GM12878 (cell line): ENCODE results near the gene FKBP2. TPM values are rescaled to one million over a fixed set of nuclear protein-coding genes. Genes with fewer than 3 reads are reported as not detected.

Source experiments
- ATAC-seq: fragments of 200-7000 bp; cut with Tn5 transposase; 3 replicates; pipeline ENCODE4 v1.9.1; 2020; ENCODE audit warnings: mild to moderate bottlenecking, moderate library complexity
- BruUV-seq: library from RNA; stranded (reverse); fragments of 400-500 nt; replicated peaks from 2 replicates; lab custom pipeline; 2021; lab: Mats Ljungman, UMichigan
- CTCF ChIA-PET: fragments of 300-600 bp; sonication (Branson Sonifier 250); formaldehyde crosslinking; extraction: SDS; loops from one replicate; lab custom pipeline; 2021; ENCODE audit warnings: inconsistent platforms; lab: Yijun Ruan, JAX
- POLR2A ChIA-PET: fragments of 350-600 bp; formaldehyde crosslinking; extraction: SDS; loops from one replicate; lab custom pipeline; 2021; ENCODE audit warnings: inconsistent platforms; lab: Charles Lee
- RAD21 ChIA-PET: fragments of 300-600 bp; sonication (Branson Sonifier 250); formaldehyde crosslinking; loops from one replicate; lab custom pipeline; 2023; ENCODE audit warnings: antibody characterized with exemption; ENCODE audit not compliant: unreplicated experiment; lab: Charles Lee
- SMC1A ChIA-PET: fragments of 300-600 bp; sonication (Branson Sonifier 250); formaldehyde crosslinking; loops from one replicate; lab custom pipeline; 2023; ENCODE audit not compliant: unreplicated experiment, uncharacterized antibody; lab: Charles Lee
- DNase-seq: peaks from one replicate; pipeline ENCODE4 v3.0.0-alpha.2; 2011; ENCODE audit warnings: low read depth, low spot score
- FAIRE-seq: peaks from 3 replicates; lab custom pipeline; 2011; peaks lifted over from hg19 to GRCh38; lab: Jason Lieb, UNC
- H2AFZ ChIP-seq: 2 replicates; pipeline ENCODE4 v1.6.0; 2011; ENCODE audit warnings: low read depth, low read length, control low read depth; ENCODE audit not compliant: control insufficient read depth
- H3K27ac ChIP-seq: 2 replicates; pipeline ENCODE4 v1.5.1; 2011; ENCODE audit warnings: control low read depth; ENCODE audit not compliant: control insufficient read depth, insufficient read depth
- H3K27me3 ChIP-seq, 2 experiments: replicated peaks in 1 of 2; 2 replicates each; pipeline versions ENCODE4 v1.6.0 to v1.6.1; 2011; ENCODE audit warnings: low read length in 1 of 2; ENCODE audit not compliant: control insufficient read depth in 2 of 2, insufficient read depth in 2 of 2
- H3K36me3 ChIP-seq, 2 experiments: 2 replicates each; pipeline ENCODE4 v1.5.1; 2011; ENCODE audit warnings: low read length in 1 of 2; ENCODE audit not compliant: control insufficient read depth in 2 of 2, insufficient read depth in 2 of 2
- H3K4me1 ChIP-seq: 2 replicates; pipeline ENCODE4 v1.6.1; 2011; ENCODE audit warnings: mild to moderate bottlenecking, low read length, moderate library complexity, mixed read lengths; ENCODE audit not compliant: control insufficient read depth, insufficient read depth
- H3K4me2 ChIP-seq: 2 replicates; pipeline ENCODE4 v1.6.0; 2011; ENCODE audit warnings: control low read depth; ENCODE audit not compliant: control insufficient read depth, insufficient read depth
- H3K4me3 ChIP-seq: fragments of 200-600 bp; sonication (generic); 2 replicates; pipeline ENCODE4 v1.5.1; 2016
- H3K79me2 ChIP-seq: 2 replicates; pipeline ENCODE4 v1.6.0; 2011; ENCODE audit warnings: low read length; ENCODE audit not compliant: control insufficient read depth, insufficient read depth
- H3K9ac ChIP-seq: 2 replicates; pipeline ENCODE4 v1.8.0; 2011; ENCODE audit warnings: low read length, control low read depth, mixed read lengths; ENCODE audit not compliant: control insufficient read depth, insufficient read depth
- H3K9me3 ChIP-seq: replicated peaks from 3 replicates; pipeline ENCODE4 v1.5.1; 2011; ENCODE audit warnings: mild to moderate bottlenecking, low read length; ENCODE audit not compliant: control insufficient read depth, insufficient read depth
- H4K20me1 ChIP-seq: 2 replicates; pipeline ENCODE4 v1.6.0; 2011; ENCODE audit not compliant: control insufficient read depth, insufficient read depth
- ATF7 ChIP-seq: fragments of 450-650 bp; IDR thresholded peaks from 2 replicates; pipeline ENCODE4 v1.6.1; 2016; ENCODE audit warnings: low read depth, mild to moderate bottlenecking
- BCL11A ChIP-seq: IDR thresholded peaks from 2 replicates; pipeline ENCODE4 v1.6.1; 2011; ENCODE audit warnings: low read depth, low read length
- CBFB ChIP-seq: IDR thresholded peaks from 2 replicates; pipeline ENCODE4 v1.6.1; 2016; ENCODE audit warnings: antibody characterized with exemption, low read depth
- EED ChIP-seq: sonication (generic); IDR thresholded peaks from 2 replicates; pipeline ENCODE4 v1.6.1; 2016; ENCODE audit warnings: antibody characterized with exemption, low read depth
- IRF4 ChIP-seq: IDR thresholded peaks from 2 replicates; pipeline ENCODE4 v1.6.1; 2011; ENCODE audit warnings: low read depth, low read length
- NBN ChIP-seq: fragments of 450-650 bp; IDR thresholded peaks from 2 replicates; pipeline ENCODE4 v1.6.1; 2016
- NR2C2 ChIP-seq: IDR thresholded peaks from 2 replicates; pipeline ENCODE4 v1.6.1; 2011; ENCODE audit warnings: borderline replicate concordance, low read depth; ENCODE audit not compliant: control insufficient read depth, insufficient read length
- RELB ChIP-seq: fragments of 450-650 bp; IDR thresholded peaks from 2 replicates; pipeline ENCODE4 v1.6.1; 2017; ENCODE audit warnings: low read depth, mild to moderate bottlenecking, moderate library complexity
- REST ChIP-seq: IDR thresholded peaks from 2 replicates; pipeline ENCODE4 v1.6.1; 2012; ENCODE audit warnings: mild to moderate bottlenecking, low read depth, low read length
- SP1 ChIP-seq: IDR thresholded peaks from one replicate; pipeline ENCODE4 v1.6.1; 2011; ENCODE audit warnings: low read depth, low read length
- ZNF207 ChIP-seq: fragments of 450-650 bp; IDR thresholded peaks from 2 replicates; pipeline ENCODE4 v1.6.1; 2014; ENCODE audit warnings: antibody characterized with exemption, mild to moderate bottlenecking, borderline replicate concordance
- WGBS: methylation state at CpG from one replicate; pipeline ENCODE4 v1.1.6; 2016; ENCODE audit warnings: low lambda C conversion rate; ENCODE audit not compliant: insufficient replicate concordance, insufficient coverage; ENCODE audit errors: missing lambda C conversion rate; 5-methylcytosine and 5-hydroxymethylcytosine counted together
- in situ Hi-C: fragments of 300-500 bp; cut with MboI; formaldehyde crosslinking; loops from 9 replicates; pipeline ENCODE4 v1.14.3; 2018; ENCODE audit warnings: mixed read lengths
- intact Hi-C: fragments of 100-400 bp; cut with micrococcal nuclease; formaldehyde crosslinking; loops from one replicate; pipeline ENCODE4 v1.14.2; 2022; ENCODE audit not compliant: unreplicated experiment
- polyA plus RNA-seq, 11 experiments: library from polyadenylated mRNA; depleted of rRNA in 4 of 11; unstranded in 6 of 11; stranded (reverse) in 5 of 11; fragments of >200 nt; fragmentation: Nextera tagmentation in 4 of 11; fragmentation: Illumina TruSeq in 1 of 11; extraction: Ambion mirVana in 4 of 11; extraction: Trizol in 1 of 11; gene quantifications; 1 replicate in 1 of 11; 2 replicates in 10 of 11; pipeline versions ENCODE4 v1.2.1 to v1.2.3, GENCODE V29; 2011 to 2016; ENCODE audit warnings: inconsistent platforms in 2 of 11, missing spikeins in 2 of 11, low read depth in 1 of 11
- total RNA-seq, 4 experiments: library from RNA; depleted of rRNA in 3 of 4; stranded (reverse); fragments of >200 nt in 3 of 4; fragmentation: Illumina TruSeq in 1 of 4; extraction: Trizol in 1 of 4; gene quantifications; 2 replicates each; pipeline versions ENCODE4 v1.2.1 to v1.2.3, GENCODE V29; 2013 to 2021

Gene FKBP2
- total and polyA plus RNA-seq, 10 of the 15 experiments (the other 5 are each of a cell fraction or from before 2014, with no cell fraction given) = 1.8 to 99.7 (median 39.5) TPM

GRCh38 chr11:64229744-64230170 lies 11.1 kb upstream of the FKBP2 start:
- H4K20me1 ChIP-seq = no peaks in the 10 kb centered on the region
- no peaks in the 10 kb centered on the region for H3K36me3 ChIP-seq
- H3K4me1 ChIP-seq = peaks cover 33% of the 10 kb centered on the region
- TF ChIP-seq RELB (no peak), ATF7 (no peak), IRF4 (no peak), NBN (no peak), BCL11A (no peak), EED (no peak), CBFB (no peak), ZNF207 (no peak), SP1 (no peak), REST (no peak), NR2C2 (no peak)
- TF ChIP-seq, all 136 proteins: peak for 0
- no TSS peak for BruUV-seq
- ChIA-PET SMC1A (no interaction called here), RAD21 (interaction anchor here (0.6 to 1.0 kb wide), 2 partner anchors 23 to 25 kb away, joined by 3 to 6 read pairs; partner anchors contain the start of gene FERMT3), CTCF (interaction anchor here (0.6 to 1.2 kb wide), 3 partner anchors 23 to 71 kb away, joined by 3 to 8 read pairs (median 4); partner anchors contain the start of gene FERMT3), POLR2A (interaction anchor here (0.6 to 9.7 kb wide), 5 partner anchors 10 to 1467 kb away, joined by 4 to 77 read pairs (median 4); partner anchors contain the start of genes FKBP2 and PPP1R14B)
- H2AFZ ChIP-seq = peak overlapping the region; percentile 94; the same call in 1 of the 2 replicates
- H3K9ac ChIP-seq = peak overlapping the region; percentile 79
- H3K27ac ChIP-seq = peak overlapping the region; percentile 86
- peak overlapping the region; percentile 98 for H3K4me2 ChIP-seq
- WGBS = 37% methylated on average over 12 of the region's 13 CpGs
- intact Hi-C loops (no loop called here), in situ Hi-C loops (loop anchor here (25.0 kb wide), 1 partner anchor 1633 kb away; the partner anchor contains the start of genes CFL1, EFEMP2 and MUS81)
- H3K27me3 ChIP-seq = no peaks in the 10 kb centered on the region
- FAIRE-seq (no peak), DNase-seq (no peak), ATAC-seq (no peak)
- H3K9me3 ChIP-seq = no peaks in the 10 kb centered on the region
- H3K79me2 ChIP-seq = peaks cover 36% of the 10 kb centered on the region
- peak overlapping the region; percentile 95 for H3K4me3 ChIP-seq
